HUES48 (cell line): ENCODE measurements around the gene ZIM2.

Experiments used
- H3K27ac ChIP-seq: one replicate; pipeline ENCODE4 v1.7.0; 2013; ENCODE audit warnings: low read depth, low read length, inconsistent platforms
- H3K27me3 ChIP-seq: 2 replicates; pipeline ENCODE4 v1.6.1; 2013; ENCODE audit warnings: mild to moderate bottlenecking, low read length; ENCODE audit not compliant: control insufficient read depth, insufficient read depth
- H3K36me3 ChIP-seq: 2 replicates; pipeline ENCODE4 v1.6.1; 2013; ENCODE audit warnings: low read length; ENCODE audit not compliant: control insufficient read depth, insufficient read depth
- H3K4me1 ChIP-seq: 2 replicates; pipeline ENCODE4 v1.6.1; 2013; ENCODE audit warnings: mild to moderate bottlenecking, low read length; ENCODE audit not compliant: control insufficient read depth, insufficient read depth
- H3K4me3 ChIP-seq: 2 replicates; pipeline ENCODE4 v1.5.1; 2013; ENCODE audit warnings: mild to moderate bottlenecking, low read depth, low read length
- H3K9ac ChIP-seq: 2 replicates; pipeline ENCODE4 v1.6.1; 2013; ENCODE audit warnings: mild to moderate bottlenecking, low read depth, low read length, moderate library complexity
- H3K9me3 ChIP-seq: 2 replicates; pipeline ENCODE4 v1.6.1; 2013; ENCODE audit warnings: low read length; ENCODE audit not compliant: control insufficient read depth, insufficient read depth

Gene ZIM2

DNA sequence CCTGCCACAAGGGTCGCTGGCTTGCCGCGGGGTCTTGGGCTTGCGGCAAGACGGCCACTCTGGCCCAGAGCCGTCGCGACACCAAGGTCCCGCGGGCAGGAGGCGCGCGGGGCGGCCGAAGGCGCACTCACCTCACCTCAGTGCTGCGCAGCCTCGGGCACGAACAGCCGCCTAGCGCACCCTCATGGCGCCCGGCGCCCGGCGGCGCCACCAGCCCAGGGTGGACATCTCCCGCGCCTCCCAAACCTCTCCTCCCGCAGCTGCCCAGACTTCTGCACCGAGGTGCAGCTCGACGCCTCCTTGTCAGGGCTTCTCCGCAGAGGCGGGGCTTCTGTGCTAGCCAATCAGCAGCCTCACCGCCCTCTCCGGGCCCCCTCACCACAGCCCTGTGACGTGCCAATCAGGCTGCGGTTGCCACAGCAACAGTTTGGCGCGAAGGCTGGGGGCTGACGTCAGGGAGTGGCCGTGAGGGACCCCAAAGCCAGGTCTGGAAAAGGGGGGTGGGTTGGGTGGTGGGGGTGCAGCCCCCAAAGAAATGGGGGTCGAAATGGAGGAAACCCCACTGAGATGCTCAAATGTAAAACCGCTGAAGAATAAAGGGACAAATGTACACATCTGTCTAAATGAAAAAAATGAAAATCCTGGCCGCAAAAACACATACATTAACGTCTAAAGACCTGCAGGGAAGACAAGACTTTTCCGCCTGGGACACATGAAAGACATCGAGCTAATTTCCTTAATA lies at the start of gene ZIM2, which contains the start of gene PEG3:
TSS of gene ZIM2 (minus strand) at position 276 of the 742 bp plus-strand sequence. CDS start 16,449 bp downstream, outside the sequence.
TSS of gene PEG3 (minus strand) at position 276 of the 742 bp plus-strand sequence. CDS start 16,071 bp downstream, outside the sequence.
- H3K9me3 ChIP-seq: peaks cover 93% of the 10 kb centered on the region
- peak within 1 kb of the TSS; percentile 30 for H3K4me3 ChIP-seq

DNA sequence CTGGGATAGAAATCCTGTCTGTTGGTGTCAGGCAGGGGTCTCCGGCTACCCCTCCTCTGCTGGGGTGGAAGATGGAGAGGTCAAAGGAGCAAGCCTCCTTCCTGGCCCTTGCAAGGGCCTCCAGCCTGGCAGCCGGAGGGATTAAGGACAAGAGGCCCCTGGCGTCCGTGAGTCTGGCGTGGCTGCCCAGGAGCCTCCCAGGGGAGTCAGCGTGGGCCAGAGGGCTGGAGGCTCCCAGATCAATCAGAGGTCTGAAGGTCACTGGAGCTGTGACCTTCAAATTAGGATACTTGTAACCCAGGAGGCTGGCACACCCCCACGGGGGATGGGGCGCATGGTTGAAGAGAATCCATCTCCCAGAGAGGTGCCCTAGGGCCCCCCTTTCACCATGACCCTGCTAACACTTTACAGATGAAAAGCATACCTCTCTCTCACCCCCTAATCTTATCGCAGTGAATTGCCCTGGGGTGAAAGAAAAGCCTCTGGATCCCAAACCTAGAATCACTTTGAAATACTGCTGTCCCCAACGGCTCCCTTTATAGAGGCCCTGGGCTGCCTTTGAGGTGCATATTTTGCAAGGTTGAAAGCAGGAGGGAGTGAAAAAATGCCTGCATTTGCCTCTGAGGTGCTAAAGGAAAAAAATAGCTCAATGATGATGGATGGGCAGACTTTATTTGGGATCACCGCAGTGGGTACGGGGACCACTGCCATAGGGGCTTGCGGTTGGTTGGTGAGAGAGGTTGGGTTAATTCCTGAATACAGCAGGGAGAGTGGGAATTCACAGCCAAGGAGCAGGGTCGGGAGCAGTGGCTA lies 44.9 kb upstream of the ZIM2 start:
- Histone ChIP-seq H3K27me3 (no peaks in the 10 kb centered on the region), H3K4me3 (no peak overlapping the region), H3K36me3 (no peaks in the 10 kb centered on the region), H3K27ac (no peak overlapping the region), H3K4me1 (no peaks in the 10 kb centered on the region), H3K9ac (no peak overlapping the region), H3K9me3 (peaks cover 88% of the 10 kb centered on the region)

More for the DNA sequence above, at the start of gene ZIM2, which contains the start of gene PEG3:
- no peak within 1 kb of the TSS for H3K9ac ChIP-seq
- H3K36me3 ChIP-seq: no peaks in the 10 kb centered on the region
- no peak within 1 kb of the TSS for H3K27ac ChIP-seq
- H3K27me3 ChIP-seq: no peaks in the 10 kb centered on the region
- H3K4me1 ChIP-seq: no peaks in the 10 kb centered on the region

DNA sequence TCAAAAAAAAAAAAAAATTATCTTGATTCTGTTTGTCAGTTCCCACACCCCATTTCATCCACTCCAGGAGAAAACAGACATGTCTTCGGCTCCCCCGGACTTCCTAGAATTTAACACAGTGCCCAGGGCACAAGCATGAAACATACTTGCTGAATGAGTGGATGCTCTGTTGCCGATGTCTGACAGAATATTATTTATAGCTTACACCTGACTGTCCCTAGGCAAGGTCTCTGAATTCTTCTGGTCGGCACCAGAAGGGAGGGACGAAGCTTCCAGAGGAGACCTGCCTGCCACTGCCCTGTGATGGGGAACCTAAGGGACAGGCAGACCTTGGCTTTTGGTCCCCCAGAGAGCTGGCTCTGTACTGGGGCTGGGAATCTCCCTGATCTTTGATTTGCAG lies 43.9 kb upstream of the ZIM2 start:
- Histone ChIP-seq H3K9ac (no peak overlapping the region), H3K36me3 (no peaks in the 10 kb centered on the region), H3K4me3 (no peak overlapping the region; the same call in 1 of the 2 replicates), H3K9me3 (peaks cover 90% of the 10 kb centered on the region), H3K27me3 (no peaks in the 10 kb centered on the region), H3K4me1 (no peaks in the 10 kb centered on the region), H3K27ac (no peak overlapping the region)

DNA sequence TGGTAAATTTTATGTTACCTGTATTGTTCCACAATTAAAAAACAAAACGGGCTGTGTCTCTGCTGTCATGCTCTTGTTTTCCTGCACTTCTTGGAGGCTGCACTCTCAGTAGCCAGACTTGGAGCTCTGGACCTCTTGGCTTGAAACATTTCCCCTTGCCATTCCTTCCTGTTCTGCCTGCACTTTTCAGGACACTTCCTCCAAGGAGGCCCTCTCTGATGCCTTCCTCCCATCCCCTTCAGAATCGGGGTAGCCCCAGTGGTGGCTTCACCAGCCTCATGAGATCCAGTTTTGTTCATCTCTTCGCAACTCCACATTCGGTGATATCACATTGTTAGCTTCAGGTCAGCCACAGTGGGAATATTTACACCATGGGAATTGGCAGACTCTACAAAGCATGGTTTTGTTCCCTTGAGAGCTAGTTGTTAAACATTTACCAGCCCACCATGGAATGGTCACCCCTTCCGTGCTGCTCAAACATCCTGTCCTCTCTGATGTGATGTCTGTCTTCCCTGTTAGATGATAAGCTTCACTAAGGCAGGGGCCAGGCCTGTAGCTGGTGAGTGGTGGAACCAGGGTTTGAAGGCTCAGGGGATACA lies 40.2 kb upstream of the ZIM2 start:
- H3K27ac ChIP-seq: no peak overlapping the region
- no peak overlapping the region for H3K4me3 ChIP-seq
- H3K9me3 ChIP-seq: peaks cover 78% of the 10 kb centered on the region
- no peaks in the 10 kb centered on the region for H3K36me3 ChIP-seq
- no peaks in the 10 kb centered on the region for H3K4me1 ChIP-seq
- no peak overlapping the region for H3K9ac ChIP-seq
- no peaks in the 10 kb centered on the region for H3K27me3 ChIP-seq

DNA sequence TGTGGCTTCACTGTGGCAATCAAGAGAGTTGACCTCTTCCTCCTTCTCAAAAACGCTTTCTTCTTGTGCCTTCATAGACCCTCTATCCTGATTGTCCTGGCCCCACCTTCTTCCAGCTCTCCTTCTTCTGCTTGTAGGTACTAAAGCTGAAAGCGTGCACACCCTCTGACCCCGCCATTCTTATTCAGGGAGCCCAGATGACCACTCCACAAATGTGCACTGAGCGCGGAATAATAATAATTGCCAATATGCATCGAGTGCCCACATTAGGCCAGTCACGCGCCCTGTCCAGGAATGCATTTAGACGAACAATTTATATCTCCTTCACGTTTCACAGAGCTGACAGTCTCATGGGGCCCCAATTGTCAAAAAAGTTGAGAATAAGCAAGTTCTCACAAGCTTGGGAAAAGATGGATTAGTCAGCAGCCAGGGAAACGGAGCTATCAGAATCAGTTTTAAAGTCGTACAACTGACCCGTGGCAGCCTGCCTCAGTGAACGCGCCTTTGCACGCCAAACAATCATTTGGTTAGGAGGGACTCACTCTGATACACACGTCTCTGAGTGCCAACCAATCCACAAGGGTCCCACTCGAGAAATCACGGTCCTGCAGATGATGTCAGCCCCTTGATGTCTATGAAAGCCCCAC lies 36.7 kb upstream of the ZIM2 start:
- H3K36me3 ChIP-seq: no peaks in the 10 kb centered on the region
- no peak overlapping the region; the same call in 1 of the 2 replicates for H3K4me3 ChIP-seq
- no peaks in the 10 kb centered on the region for H3K27me3 ChIP-seq
- H3K9me3 ChIP-seq: peaks cover 71% of the 10 kb centered on the region
- no peaks in the 10 kb centered on the region for H3K4me1 ChIP-seq
- H3K27ac ChIP-seq: no peak overlapping the region
- no peak overlapping the region for H3K9ac ChIP-seq

DNA sequence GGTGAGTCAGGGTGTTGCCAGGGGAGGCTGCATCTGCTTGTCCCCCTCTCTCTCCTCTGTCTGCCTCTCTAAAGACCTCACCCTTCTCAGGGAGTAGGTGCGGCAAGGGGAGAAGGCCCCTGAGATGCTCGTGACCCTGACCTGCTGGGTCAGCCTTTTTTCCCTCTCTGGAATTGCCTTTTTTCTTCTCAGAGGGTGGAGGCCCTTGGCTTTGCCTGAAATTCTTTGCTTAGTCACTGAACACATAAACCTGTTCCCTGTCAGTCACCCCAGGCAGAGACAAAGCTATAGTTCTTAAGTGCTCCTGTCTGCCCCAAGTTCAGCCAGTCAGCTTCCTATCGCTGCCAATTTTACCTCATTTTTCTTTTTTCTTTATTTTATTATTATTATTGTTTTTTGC lies 35.2 kb upstream of the ZIM2 start:
- H3K36me3 ChIP-seq: no peaks in the 10 kb centered on the region
- no peak overlapping the region for H3K27ac ChIP-seq
- H3K4me3 ChIP-seq: no peak overlapping the region
- no peaks in the 10 kb centered on the region for H3K4me1 ChIP-seq
- no peak overlapping the region for H3K9ac ChIP-seq
- H3K9me3 ChIP-seq: peaks cover 73% of the 10 kb centered on the region
- H3K27me3 ChIP-seq: no peaks in the 10 kb centered on the region

DNA sequence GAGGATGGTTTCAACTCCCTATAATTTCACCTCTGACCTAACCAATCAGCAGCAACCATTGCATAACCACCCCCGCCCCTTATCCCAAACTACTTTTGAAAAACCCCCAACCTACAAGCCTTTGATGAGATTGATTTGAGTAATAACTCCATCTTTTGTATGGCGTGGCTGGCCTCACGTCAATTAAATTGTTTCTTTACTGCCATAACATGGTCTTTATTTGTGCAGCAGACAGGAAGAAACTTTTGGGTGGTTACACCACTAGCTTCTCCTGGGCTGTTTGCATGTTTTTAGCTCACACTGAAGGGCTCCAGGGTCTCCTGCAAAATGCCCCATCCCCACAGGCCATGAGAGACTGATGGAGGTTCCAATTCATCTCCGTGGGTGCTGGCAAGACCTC lies 34.0 kb upstream of the ZIM2 start:
- H3K27me3 ChIP-seq: no peaks in the 10 kb centered on the region
- no peak overlapping the region for H3K9ac ChIP-seq
- H3K9me3 ChIP-seq: peaks cover 74% of the 10 kb centered on the region
- H3K27ac ChIP-seq: no peak overlapping the region
- no peaks in the 10 kb centered on the region for H3K36me3 ChIP-seq
- H3K4me3 ChIP-seq: no peak overlapping the region
- H3K4me1 ChIP-seq: no peaks in the 10 kb centered on the region

DNA sequence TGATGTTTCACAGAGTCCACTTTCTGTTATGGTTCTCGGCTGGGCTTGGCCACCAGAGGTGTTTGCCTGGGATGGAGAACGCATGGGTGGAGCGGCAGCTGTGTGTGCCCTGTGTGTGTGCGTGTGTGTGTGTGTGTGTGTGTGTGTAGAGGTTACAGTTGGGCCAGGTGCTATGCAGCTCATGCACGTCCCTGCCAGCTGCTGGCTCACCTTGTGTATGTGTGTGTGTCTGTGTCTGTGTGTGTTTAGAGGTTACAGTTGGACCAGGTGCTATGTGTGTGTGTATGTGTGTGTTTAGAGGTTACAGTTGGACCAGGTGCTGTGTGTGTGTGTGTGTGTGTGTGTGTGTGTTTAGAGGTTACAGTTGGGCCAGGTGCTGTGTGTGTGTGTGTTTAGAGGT lies 33.0 kb upstream of the ZIM2 start:
- Histone ChIP-seq H3K36me3 (no peaks in the 10 kb centered on the region), H3K9me3 (peaks cover 75% of the 10 kb centered on the region), H3K9ac (no peak overlapping the region), H3K4me3 (no peak overlapping the region), H3K27me3 (no peaks in the 10 kb centered on the region), H3K4me1 (no peaks in the 10 kb centered on the region), H3K27ac (no peak overlapping the region)

DNA sequence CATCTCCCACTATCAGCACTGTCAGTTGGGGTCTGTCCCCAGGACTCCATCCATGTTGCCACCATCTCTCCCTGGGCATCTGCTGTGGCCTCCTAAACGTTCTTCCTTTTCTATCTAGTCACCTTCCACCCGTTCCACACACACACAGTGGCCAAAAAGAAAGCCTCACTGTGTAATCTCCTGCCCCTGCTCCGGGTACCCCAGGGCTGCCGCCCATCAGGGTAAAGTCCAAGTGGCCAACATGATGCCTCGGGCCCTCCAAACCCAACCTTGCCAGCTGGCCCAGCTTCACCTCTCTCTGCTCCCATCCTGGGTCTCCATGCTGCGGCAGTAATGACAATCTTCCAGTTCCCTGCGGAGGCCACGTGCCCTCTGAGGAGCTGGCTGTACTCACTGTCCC lies 29.4 kb upstream of the ZIM2 start:
- no peak overlapping the region for H3K4me3 ChIP-seq
- H3K9me3 ChIP-seq: peaks cover 85% of the 10 kb centered on the region
- no peaks in the 10 kb centered on the region for H3K27me3 ChIP-seq
- no peaks in the 10 kb centered on the region for H3K4me1 ChIP-seq
- no peak overlapping the region for H3K27ac ChIP-seq
- H3K9ac ChIP-seq: no peak overlapping the region
- no peaks in the 10 kb centered on the region for H3K36me3 ChIP-seq

DNA sequence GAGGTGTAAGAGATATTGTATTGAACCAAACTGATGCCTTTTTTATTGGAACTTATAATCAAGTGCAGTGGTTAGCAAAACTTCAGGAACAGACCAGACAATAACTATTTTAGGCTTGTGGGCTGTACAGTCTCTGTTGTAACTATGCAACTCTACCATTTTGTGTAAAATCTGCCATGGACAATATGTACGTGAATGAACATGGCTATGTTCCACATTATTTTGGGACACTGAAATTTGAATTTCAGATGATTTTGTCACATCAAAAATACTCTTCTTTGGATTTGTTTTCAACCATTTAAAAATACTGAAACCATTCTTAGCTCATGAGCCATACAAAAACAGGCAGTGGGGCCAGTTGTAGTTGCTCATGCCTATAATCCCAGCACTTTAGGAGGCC lies 27.9 kb upstream of the ZIM2 start:
- no peak overlapping the region for H3K27ac ChIP-seq
- no peak overlapping the region for H3K4me3 ChIP-seq
- H3K9ac ChIP-seq: no peak overlapping the region
- no peaks in the 10 kb centered on the region for H3K27me3 ChIP-seq
- H3K4me1 ChIP-seq: no peaks in the 10 kb centered on the region
- H3K36me3 ChIP-seq: no peaks in the 10 kb centered on the region
- peaks cover 87% of the 10 kb centered on the region for H3K9me3 ChIP-seq
